AML-193 (cell line): ENCODE results near the gene PTPN4.
A peak's percentile ranks its signal among the peaks of the same experiment; 100 is the strongest.

ENCODE experiments used
- DNase-seq, 2 experiments: peaks; one replicate each; lab custom pipeline; 2025; lab: John Stamatoyannopoulos, UW

PTPN4 gene

DNA sequence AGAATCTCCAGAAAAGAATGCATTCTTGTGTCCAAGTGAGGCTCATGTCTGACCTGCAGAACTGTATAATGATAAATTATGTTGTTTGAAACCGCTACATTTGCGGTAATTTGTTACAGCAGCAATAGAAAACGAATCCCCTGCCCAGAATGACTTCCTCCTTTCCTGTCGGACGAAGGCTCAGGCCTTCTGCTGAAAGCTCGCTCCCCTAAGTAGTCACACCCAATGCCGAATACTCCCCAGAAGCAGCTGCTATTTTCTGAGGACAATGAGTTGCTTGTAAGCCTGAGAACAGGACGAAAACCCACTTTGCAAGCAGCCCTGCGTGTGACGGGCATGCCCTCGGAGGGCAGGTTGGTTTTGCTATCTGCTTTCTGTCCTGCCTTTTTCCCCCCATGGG lies 27.7 kb upstream of the PTPN4 start:
- no peak for DNase-seq

DNA sequence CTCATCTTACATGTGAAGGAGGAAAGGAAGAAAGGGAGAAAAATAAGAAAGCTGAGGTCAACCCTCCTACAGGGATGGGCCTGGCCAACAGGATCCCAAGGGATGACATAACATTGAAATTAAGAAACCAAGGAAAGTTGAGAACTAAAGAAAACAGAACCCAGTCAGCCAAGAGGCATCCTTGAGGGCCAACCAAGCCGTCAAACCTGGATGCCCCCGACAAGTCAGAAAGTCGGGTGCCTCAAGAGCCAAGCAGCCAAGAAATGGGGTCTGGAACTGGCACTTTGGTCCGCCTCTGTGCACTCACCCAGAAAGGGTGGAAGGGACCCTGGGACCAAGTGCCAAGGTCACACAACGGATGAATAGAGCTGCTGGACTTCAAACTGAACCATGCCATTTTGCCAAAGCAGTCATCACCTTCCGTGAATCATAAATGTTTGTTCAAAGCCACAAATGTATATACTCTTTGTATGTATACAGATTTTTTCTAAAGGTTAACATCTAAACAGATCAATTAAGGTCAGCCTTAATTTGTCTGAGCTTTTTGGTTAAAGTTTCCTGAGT lies 27.0 kb upstream of the PTPN4 start:
- DNase-seq, result no peak

DNA sequence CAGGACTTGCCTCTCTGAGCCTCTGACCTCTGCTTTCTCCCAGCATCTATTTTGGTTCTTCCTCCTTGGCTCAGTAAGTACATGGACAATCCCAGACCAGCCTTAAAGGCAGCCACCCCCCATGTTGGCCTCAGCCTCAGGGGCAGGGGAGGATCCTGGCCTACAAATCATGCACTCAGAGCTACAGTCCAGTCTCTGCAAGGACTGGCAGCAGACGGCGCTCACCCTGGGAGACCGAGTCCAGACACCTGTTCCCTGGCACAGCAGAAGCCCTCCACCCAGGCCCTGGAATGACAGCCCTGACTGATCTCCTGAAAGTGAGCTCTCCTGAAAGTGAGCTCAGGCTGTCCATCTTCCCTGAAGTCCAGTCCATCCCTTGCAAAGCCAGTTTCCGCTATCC lies 25.7 kb upstream of the PTPN4 start:
- DNase-seq, result no peak

DNA sequence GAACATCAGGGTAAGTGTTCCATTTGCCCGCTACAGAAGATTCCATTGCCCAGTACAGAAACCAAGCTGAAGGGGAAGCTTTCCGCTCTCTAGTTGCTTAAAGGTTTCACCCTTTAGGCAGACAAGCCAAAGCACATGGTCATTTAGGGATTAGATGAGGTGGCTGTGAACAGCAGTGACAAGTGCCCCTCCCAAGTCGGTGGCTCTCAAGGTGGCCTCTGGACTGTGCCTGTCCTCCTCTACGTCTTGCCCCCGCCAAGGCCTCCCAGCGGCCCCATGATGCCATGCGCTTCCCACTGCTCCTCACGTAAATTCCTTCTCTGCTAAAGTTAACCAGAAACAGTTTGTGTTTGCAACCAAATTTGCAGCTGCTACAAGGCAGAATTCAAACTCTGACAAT lies 24.2 kb upstream of the PTPN4 start:
- DNase-seq, result no peak

DNA sequence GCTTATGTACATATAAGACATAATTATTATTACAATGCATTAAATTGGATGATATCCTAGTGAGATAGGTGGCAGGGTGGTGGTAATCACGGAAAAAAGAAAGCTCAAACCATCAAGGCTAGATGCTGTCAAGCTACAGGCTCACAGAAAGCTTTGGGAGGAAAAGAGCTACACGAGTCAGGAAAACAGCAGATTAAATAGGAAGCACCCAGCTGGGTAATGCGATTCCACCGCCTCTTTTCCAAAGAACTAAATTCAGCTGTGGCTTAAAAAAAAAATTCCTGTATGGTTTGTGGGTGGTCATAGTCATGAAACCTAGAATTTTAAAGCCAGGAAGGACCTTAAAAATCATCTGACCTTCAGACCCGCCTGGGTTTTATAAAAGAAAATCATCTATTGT lies 23.7 kb upstream of the PTPN4 start:
- DNase-seq, result no peak

DNA sequence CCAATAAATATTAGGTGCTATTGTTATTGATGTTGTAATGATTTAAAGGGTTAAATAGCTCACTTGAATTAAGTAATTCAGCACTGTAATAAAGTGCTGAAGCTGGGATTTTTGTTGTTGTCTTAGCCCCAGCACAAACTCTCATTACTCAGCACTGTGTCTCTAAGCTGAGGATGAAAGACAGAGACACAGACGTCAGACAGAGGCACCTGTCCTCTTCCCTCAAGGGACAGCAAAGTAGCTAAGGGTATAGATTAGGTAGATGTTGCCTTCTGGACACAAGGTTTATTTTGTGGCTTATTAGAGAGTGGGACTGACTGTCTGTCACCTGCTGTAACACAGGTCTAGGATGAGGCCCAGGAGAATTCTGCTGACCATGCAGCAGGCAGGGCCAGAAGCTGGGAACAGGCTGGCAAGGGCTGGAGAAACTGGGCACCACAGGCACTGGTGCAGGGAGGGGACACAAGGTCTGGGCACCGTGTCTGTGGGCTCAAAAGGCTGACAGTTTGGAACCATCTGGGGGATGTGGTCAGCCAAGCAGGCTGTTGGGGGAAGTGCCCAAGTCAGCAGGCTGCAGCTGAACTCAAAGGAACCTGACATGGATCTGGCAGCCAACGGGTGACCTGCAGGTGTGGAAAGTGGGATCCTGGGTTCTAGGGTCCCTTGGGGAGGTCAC lies 20.0 kb upstream of the PTPN4 start:
- peak; percentile 43 to 44 for DNase-seq

DNA sequence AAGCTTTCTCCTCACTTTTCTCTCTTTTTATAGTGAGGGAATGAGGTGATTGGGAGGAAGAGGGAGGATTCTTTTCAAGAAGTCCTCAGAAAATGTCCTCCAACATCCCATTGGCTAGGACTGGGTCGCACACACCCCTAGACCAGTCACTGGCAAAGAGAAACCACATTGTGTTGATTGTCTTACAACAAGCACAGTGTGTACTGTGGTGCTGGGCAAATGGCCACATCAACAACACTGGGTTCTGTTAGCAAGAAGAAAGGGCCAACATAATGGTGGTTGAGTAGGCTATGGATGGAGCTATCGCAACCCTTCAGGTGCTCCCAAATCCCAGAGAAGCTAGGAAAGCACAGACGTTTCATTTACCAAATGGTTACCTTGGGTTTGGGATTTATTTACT lies 18.7 kb upstream of the PTPN4 start:
- DNase-seq, result no peak

DNA sequence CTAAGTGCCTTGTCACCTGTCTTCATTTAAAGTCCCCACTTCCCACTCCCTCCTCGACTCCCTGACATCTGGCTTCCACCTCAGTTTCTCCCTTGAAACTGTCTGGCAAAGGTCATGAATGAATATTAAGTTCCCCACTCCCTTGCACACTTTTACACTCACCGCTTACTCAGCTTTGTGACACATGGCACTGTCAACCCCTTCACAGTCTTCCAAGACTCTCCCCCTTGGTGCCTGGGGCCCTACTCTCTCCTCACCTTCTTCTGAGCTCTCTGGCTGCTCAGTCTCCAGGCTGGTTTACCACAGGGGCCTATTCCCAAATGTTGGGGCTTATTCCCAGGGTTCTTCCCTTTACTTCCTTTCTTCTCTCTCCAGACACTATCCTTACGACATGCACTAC lies 17.9 kb upstream of the PTPN4 start:
- DNase-seq, result no peak

DNA sequence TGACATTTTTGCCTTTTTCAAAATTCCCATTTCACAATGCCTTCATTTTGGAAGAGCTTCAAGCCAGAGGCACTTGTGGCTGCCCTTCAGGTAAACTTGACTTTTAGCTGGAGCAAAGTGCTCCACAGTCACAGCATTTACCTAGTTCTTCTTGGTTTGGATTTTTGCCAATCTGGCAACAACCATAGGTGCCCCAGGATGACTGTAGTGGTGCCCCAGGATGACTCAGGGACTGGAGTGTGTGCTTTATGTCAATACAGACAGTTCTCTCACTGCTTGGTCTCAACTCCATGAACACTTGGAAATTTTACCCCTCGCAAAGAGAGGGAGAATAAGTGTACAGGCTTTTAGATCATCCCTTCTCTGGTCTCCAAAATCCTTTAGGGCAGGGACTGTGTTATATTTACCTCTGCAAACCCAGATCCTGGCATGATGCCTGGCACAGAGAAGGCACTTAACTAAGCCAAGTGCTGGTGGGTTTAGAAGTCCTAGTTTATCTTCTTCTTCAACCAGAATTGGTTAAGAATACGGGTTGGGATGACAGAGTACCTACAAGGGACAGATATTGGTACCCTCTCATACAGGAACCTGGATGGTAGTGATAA lies 15.3 kb upstream of the PTPN4 start:
- DNase-seq, result no peak

DNA sequence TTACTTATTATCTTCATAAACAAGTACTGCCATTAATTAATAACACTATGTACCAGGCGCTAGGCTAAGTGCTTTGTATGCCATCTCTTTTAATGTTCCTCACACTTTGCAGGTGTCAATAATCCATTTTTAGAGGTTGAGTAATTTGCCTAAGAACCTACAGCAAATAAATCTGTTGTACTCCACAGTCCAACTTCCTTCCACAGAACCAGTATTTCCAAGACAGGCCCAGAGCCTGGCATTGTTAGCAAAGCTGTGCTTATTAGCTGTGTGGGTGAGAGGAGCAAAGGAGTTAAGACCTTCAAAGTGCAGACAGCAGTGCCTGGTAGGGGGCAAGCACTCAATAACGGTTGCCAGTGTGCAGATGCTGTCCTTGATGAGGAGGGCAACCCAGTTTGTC lies 14.2 kb upstream of the PTPN4 start:
- no peak for DNase-seq

DNA sequence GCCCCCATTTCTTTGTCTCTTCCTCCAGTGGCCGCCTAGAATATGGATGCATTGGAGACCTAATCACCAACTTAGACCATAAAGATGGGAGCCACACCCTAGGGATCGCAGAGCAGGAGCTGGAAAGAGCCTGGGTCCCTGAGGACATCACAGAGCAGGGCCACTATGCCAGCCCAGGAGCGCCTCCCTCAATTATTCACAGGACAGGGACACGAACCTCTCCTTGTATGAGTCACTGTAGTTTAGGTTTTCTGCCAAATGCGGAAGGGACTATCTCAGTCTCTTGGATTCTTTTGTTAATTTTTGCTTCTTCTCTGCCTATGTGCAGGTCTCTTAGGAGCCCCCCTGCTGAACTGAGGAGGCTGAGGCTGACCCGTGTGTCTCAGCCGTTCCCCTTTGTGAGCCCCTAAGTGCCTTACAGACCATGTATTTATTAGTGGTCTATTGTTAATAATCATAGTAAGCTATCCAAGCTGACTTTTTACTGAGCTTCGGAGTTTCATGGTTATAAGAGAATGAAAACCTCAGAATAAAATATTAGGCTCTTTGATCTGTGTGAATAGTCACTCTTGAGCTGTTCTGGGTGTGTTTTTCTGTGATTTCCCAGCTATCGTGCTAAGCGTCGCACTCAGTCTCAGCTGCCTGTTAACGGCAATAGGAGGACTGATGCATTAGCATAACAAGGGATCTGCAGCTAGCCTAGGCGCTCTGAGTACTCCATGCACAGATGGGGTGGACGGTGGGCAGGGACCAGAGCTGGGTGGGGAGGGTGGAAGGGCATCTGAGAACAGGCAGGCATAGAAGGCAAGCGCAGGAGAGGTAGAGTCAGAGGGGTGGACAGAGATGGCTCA lies 12.7 kb upstream of the PTPN4 start:
- DNase-seq, result no peak

DNA sequence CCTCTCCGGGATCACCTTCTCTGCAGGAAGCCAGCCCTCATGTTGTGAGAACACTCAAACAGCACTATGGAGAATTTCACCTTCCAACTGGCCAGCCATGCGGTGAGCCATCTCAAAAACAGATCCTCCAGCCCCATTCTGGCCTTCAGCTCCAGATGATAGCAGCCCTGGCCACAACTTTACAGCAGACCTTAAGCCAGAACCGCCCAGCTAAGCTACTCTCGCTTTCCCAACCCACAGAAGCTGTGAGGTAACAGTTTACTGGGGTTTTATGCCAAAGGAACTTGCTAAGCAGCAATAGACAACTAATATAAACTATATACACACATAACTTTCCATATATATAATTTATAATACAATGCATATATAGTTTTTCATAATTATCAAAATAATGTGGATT lies 11.6 kb upstream of the PTPN4 start:
- no peak for DNase-seq

DNA sequence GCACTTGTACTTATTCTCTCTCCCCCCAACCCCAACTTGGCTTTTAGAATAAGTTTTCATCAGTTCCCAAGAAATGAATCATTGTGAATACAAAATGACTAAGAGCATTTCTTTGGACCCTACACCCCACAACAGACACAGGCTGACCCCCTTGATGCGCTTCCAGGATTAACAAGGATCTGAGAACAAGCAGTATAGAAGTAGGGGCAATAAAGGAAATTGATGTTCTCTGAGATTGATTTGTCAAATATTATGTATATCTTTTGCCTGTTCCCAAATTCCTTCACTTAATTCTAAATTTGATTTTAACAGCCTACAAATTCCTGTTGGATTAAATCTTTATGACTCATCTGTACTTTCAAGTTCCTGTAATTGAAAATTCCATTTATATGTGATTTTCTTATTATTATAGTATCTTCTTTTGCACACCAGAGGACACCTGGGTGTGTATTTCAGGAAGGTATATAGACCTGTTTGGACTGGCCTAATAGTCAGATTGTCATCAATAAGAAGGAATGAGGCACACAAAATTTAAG lies 10.2 kb upstream of the PTPN4 start:
- no peak for DNase-seq

DNA sequence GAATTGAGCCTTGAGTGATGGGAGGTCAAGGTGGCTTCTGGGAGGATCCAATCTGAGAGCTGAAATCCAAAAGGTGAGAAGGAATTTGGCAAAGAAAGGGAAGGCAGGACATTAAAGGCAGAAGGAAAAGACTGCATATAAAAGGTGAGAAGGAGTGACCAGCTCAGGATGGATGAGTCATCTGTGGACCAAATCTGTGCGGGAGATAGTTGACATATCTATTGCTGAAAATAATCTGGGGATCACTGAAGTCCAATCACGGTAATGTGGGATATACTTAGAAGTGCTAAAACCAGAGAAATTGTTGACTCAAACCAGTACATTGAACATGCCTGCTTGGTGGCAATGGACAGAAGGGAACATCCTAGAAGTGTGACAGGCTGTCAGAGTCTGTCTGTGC lies 8.0 kb upstream of the PTPN4 start:
- no peak for DNase-seq

DNA sequence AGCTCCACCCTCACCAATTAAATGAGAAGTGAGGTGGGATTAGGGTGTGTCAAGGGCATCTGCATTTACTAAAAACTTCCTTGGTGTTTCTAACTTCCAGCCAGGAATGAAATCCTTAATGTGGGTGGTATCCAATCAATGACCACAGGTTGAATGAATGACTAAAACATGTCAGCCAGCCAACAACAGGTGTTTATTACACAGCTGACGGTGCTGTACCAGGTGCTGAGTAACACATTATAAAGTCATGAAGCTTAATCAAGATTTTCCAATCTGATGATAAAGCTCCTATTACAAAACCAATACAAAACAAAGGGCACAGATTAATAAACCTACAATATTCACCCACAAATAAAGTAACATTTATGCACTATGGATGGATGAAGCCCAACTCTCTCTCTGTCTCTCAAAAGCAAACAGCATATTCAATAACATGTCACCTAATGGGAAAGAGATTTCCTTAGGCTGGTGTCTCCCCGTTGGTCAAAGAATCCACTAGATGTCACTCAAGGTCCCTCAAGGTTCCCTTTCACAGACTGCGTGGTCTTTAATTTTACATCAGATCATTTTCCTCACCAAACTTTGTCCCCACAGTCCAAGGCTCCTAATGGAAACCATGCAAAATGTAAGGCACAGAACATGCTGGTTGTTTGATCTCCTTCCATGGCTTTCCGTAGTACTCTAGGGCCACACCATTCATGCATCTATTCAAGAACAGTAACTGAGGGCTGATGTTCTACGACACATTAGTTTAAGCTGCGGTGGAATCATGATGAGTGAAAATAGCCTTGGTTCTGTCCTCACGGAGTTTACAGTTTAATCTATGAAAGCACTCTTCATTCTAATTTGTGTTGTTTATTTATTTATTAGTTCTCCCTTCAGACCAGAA lies 6.4 kb upstream of the PTPN4 start:
- DNase-seq, result peak; percentile 53 to 61

DNA sequence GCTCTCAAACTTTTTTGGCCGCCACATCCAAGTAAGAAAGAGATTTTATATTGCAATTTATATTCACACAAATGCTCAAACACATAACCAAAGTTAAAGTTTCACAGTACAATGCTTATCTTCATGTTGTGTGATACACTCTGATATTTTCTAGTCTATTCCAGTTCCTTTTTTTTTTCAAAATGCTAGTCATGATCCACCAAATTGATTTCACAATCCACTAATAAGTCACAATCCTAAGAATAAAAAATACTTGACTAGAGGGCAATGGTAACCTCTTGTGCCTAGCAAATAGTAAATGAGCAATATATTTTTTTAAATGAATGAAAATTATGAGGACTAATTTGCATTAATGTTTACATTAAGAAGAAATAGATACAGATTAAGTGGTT lies 5.8 kb upstream of the PTPN4 start:
- DNase-seq, result peak; percentile 74 to 75

DNA sequence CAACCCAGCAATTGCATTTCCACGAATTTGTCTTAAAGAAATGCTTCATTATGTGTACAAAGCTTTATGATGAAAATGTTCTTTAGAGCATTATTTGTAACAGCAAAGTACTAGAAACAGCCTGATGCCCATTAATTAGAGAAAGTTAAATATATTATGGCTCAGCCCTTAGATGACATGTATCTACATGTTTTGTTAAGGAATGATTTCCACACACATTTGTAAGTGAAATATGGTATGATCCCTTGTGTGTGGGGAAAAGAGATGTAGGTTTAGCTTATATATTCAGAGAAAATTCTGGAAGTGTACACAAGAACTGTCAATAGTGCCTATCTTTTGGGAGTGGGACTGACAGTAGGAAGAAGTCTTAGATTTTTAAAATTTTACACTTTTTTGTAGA lies 3.8 kb upstream of the PTPN4 start:
- no peak for DNase-seq

DNA sequence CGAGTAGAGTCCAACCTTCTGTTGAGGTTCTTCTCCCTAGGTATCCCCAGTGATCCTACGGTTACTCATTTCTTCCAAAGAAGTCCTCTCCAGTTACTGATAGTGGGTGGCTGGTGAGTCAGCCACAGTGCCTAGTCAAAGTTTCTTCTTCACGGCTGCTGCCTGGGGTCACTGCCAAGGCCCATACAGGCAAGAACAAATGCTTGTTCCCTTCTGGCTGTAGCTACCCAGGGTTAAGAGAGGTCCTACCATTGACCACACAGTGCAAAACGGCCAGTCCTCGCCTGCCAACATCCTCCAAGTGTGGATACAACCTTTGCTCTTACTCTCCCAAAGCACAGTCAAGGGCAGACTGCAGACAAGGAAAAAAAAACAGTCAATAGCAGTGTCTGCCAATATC lies 2.9 kb upstream of the PTPN4 start:
- no peak for DNase-seq

DNA sequence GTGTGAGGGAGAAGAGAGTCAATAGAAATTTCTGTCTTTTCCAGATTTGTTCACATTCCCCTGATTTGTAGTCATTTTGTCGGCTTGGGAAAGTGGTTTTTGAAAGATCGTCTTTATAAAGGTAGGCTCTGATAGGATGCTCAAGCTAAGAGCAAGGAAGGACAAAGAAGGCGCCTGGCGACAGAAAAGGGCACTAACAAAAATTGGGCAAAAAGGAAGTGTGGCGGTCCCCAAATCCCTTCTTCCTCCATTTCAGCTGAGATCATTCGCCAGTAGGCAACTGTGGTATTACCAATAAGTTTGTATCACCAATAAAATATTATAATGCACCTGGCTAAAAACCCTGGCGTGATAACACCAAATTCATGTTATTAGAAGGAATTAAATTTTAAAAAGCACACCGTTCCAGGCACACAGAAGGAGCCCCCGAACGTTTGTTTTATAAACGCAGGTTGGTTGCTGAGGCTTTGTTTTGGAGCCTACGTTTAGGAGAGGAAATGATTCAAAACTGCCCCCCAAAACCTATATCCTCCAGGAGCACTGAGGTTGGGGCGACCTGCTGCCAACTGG lies 756 bp upstream of the PTPN4 start:
- DNase-seq, result no peak

DNA sequence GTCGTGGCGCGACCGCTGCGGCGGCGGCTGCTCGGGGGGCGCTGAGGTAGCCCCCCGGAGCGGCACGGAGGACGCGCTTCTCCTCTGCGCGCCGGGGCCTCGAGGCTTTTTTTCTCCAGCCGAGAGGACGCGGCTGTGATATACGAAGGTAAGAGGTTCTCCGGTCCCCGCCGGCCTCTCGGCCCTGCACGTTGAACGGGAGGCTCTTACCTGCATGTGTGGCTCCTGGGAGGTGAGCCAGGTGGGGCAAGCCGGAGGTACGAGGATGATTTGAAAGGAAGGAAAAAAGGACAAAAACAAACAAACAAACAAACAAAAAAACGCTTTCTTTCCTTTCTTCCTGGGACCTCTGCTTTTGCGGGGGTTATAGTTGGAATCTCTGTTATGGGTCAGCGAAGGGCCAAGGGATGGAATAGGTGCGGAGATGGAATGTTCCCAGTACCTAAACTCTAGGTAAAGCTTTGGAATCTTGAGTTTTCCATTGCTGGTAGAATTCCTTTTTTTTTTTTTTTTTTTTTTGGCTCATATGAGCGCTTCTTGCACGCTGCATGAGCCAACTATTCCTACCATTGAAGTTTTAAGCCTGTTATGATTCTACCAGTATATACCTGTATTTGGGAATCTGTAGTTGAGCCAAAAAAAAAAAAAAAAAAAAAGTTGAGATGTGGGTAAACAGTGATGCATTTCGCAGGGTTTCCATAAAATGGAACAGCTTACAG lies 674 bp downstream of the PTPN4 start:
- DNase-seq, result no peak

DNA sequence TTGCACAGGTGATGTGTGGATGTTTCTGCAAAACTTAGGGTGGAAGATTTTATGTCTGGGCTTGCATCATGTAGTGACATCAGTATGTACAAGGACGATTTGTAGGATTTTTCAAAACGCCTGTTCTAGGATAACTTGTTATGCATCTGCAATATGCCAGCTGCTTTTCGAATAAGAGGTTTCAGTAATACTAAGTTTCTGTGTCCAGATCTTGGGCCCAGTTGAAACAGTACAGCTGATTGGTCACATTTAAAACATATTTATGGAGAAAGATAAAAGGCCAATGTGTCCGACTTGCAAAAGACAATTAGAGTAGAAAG lies 1.2 kb downstream of the PTPN4 start:
- DNase-seq, result no peak
